Activated CD4-positive, CD25-positive, alpha-beta regulatory T cell treated with anti-CD3 and anti-CD28 coated beads, Interleukin-2, amount 50 U/mL, for 16 hours (primary cell): ENCODE results near the gene EP300.
"Not testable (repeated sequence)": the region's sequence is repeated elsewhere in the genome, so short reads cannot be mapped to it uniquely, and the experiment has no call there.

Experiments
- DNase-seq: peaks from one replicate; pipeline ENCODE4 v3.0.0-alpha.2; 2020; ENCODE audit warnings: low read depth, low spot score

Gene EP300

GRCh38 chr22:41147722-41148121 lies 55.3 kb downstream of the EP300 start:
- DNase-seq: no peak

GRCh38 chr22:41152902-41153301 lies 60.5 kb downstream of the EP300 start:
- DNase-seq: no peak

GRCh38 chr22:41157083-41157482 lies 64.7 kb downstream of the EP300 start:
- DNase-seq: no peak

- no peak for DNase-seq
Measured at GRCh38 chr22:41169157-41169556, 76.8 kb downstream of the EP300 start.

GRCh38 chr22:41171996-41172395 lies 79.6 kb downstream of the EP300 start:
- DNase-seq: no peak

- no peak for DNase-seq
Measured at GRCh38 chr22:41175546-41175945, 83.2 kb downstream of the EP300 start.

GRCh38 chr22:41177040-41177621 lies 84.7 kb downstream of the EP300 start:
- DNase-seq: no peak

- no peak for DNase-seq
Measured at GRCh38 chr22:41177622-41178424, 85.4 kb downstream of the EP300 start.

GRCh38 chr22:41178425-41178975 lies 86.1 kb downstream of the EP300 start:
- no peak for DNase-seq

GRCh38 chr22:41180362-41180761 lies 88.0 kb downstream of the EP300 start:
- DNase-seq: not testable (repeated sequence)

- DNase-seq: no peak
Measured at GRCh38 chr22:41180926-41181325, 88.5 kb downstream of the EP300 start.

GRCh38 chr22:41181349-41182241 lies 89.2 kb downstream of the EP300 start:
- DNase-seq: no peak

GRCh38 chr22:41184679-41185078 lies 92.3 kb downstream of the EP300 start:
- DNase-seq: no peak

- DNase-seq: no peak
Measured at GRCh38 chr22:41191467-41191866, 99.1 kb downstream of the EP300 start.

- DNase-seq: no peak
Measured at GRCh38 chr22:41193829-41194228, 101.4 kb downstream of the EP300 start.

GRCh38 chr22:41197038-41197972 lies 104.9 kb downstream of the EP300 start:
- peak; percentile 67 for DNase-seq

- no peak for DNase-seq
Measured at GRCh38 chr22:41198027-41198580, 105.7 kb downstream of the EP300 start.

GRCh38 chr22:41201141-41201540 lies 108.7 kb downstream of the EP300 start:
- no peak for DNase-seq

GRCh38 chr22:41203118-41203517 lies 110.7 kb downstream of the EP300 start:
- no peak for DNase-seq

- DNase-seq: no peak
Measured at GRCh38 chr22:41204066-41204465, 111.7 kb downstream of the EP300 start.
